SK-N-SH treated with all-trans-retinoic acid at 6 μM for 48 hours (cell line): ENCODE results near the gene ZNF444.

Source experiments
- ATAC-seq: fragments of 200-7000 bp; cut with Tn5 transposase; 3 replicates; pipeline ENCODE4 v1.9.1; 2020; ENCODE audit warnings: mild to moderate bottlenecking, moderate library complexity
- ARNTL ChIP-seq: fragments of 450-650 bp; formaldehyde crosslinking; IDR thresholded peaks from 2 replicates; pipeline ENCODE4 v1.5.0; 2020; ENCODE audit warnings: low read depth, mild to moderate bottlenecking, moderate library complexity, borderline replicate concordance
- BACH2 ChIP-seq: fragments of 250-450 bp; sonication (Bioruptor Pico); IDR thresholded peaks from 2 replicates; pipeline ENCODE4 v1.9.0; 2021; ENCODE audit warnings: mild to moderate bottlenecking, borderline replicate concordance
- CREB5 ChIP-seq: fragments of 250-450 bp; sonication (Bioruptor Pico); IDR thresholded peaks from 2 replicates; pipeline ENCODE4 v1.5.1; 2020; ENCODE audit warnings: low read depth, mild to moderate bottlenecking, moderate library complexity
- GLIS3 ChIP-seq: fragments of 250-450 bp; sonication (Bioruptor Pico); IDR thresholded peaks from 2 replicates; pipeline ENCODE4 v1.5.0; 2020; ENCODE audit warnings: mild to moderate bottlenecking, moderate library complexity
- ISL1 ChIP-seq: fragments of 250-450 bp; sonication (Bioruptor Pico); IDR thresholded peaks from 2 replicates; pipeline ENCODE4 v2.1.2; 2022; ENCODE audit warnings: mild to moderate bottlenecking, moderate library complexity
- OSR1 ChIP-seq: fragments of 250-450 bp; sonication (Bioruptor Pico); IDR thresholded peaks from 2 replicates; pipeline ENCODE4 v1.8.0; 2022; ENCODE audit warnings: moderate library complexity, mild to moderate bottlenecking, inconsistent platforms
- PPARA ChIP-seq: fragments of 250-450 bp; sonication (Bioruptor Pico); IDR thresholded peaks from 2 replicates; pipeline ENCODE4 v1.5.0; 2020; ENCODE audit warnings: mild to moderate bottlenecking, borderline replicate concordance
- RARB ChIP-seq: fragments of 250-450 bp; sonication (Bioruptor Pico); IDR thresholded peaks from 2 replicates; pipeline ENCODE4 v1.8.0; 2021; ENCODE audit warnings: mild to moderate bottlenecking, moderate library complexity
- SNAI2 ChIP-seq: fragments of 250-450 bp; sonication (Bioruptor Pico); IDR thresholded peaks from 2 replicates; pipeline ENCODE4 v1.5.0; 2020; ENCODE audit warnings: mild to moderate bottlenecking, moderate library complexity
- TCF4 ChIP-seq: fragments of 250-450 bp; sonication (Bioruptor Pico); IDR thresholded peaks from 2 replicates; pipeline ENCODE4 v1.8.0; 2021; ENCODE audit warnings: mild to moderate bottlenecking, moderate library complexity, borderline replicate concordance
- ZC3H10 ChIP-seq: fragments of 250-450 bp; sonication (Bioruptor Pico); IDR thresholded peaks from 2 replicates; pipeline ENCODE4 v1.5.1; 2021; ENCODE audit warnings: mild to moderate bottlenecking, moderate library complexity
- ZFP3 ChIP-seq: fragments of 250-450 bp; sonication (Bioruptor Pico); IDR thresholded peaks from 2 replicates; pipeline ENCODE4 v1.5.0; 2020; ENCODE audit warnings: mild to moderate bottlenecking, moderate library complexity
- ZNF565 ChIP-seq: fragments of 450-650 bp; formaldehyde crosslinking; conservative IDR thresholded peaks from 2 replicates; pipeline ENCODE4 v1.5.0; 2020; ENCODE audit warnings: low read depth, mild to moderate bottlenecking, moderate library complexity
- ZNF70 ChIP-seq: fragments of 450-650 bp; formaldehyde crosslinking; IDR thresholded peaks from 2 replicates; pipeline ENCODE4 v1.5.0; 2020; ENCODE audit warnings: mild to moderate bottlenecking, moderate library complexity
- ZNF8 ChIP-seq: fragments of 450-650 bp; formaldehyde crosslinking; IDR thresholded peaks from 2 replicates; pipeline ENCODE4 v1.5.0; 2020; ENCODE audit warnings: mild to moderate bottlenecking, moderate library complexity
- TF ChIP-seq, protein P1 (sequence below): fragments of 250-450 bp; sonication (Bioruptor Pico); IDR thresholded peaks from 2 replicates; pipeline ENCODE4 v1.8.0; 2020; ENCODE audit warnings: mild to moderate bottlenecking, moderate library complexity, borderline replicate concordance
- TF ChIP-seq, protein P2 (sequence below): fragments of 250-450 bp; sonication (Bioruptor Pico); IDR thresholded peaks from 2 replicates; pipeline ENCODE4 v1.5.0; 2020; ENCODE audit warnings: mild to moderate bottlenecking, moderate library complexity

The ZNF444 gene

GRCh38 chr19:56125806-56126590, 15.1 kb upstream of the ZNF444 start:
- ATAC-seq = no peak
- TF ChIP-seq PPARA (CRISPR knock-in tag) = no peak
- TF ChIP-seq, all 23 proteins: peak for 0

DNA sequence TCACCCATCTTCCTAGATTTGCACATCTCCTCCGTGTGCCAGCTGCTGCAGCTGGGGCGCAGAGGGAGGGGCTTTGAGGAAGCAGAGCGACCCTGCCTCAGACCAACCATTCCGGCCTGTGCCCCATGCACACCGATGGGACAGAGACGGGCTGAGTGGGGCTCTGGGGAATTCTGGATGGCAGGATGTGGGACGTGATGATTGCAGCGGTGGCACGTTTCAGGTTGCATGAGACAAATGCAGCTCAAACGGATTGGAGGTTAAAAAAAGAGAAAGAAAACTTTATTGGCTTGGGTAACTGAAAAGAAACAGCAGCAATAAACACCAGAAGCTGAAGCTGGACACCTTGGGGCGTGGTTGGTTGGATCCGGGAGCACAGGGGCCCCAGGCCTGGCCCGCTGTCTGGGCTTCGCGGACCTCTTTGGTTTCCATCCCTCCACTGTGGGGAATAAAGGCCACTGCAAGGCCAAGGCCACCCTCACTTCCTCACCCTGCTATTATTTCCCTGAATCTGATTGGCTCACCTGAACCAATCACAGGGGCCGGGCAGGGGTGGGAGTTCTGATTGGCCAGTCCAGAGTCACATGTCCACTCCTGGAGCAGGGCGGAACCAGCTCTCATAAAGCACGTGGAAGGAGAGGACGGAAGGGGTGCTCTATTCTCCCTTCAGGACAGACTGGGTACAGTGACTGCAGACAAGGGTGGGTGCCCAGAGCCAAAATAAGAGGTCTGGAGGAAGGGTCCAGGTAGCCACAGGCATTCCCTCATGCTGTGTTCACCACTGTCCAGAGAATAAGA, 13.9 kb upstream of the ZNF444 start:
- no peak for ATAC-seq

GRCh38 chr19:56130006-56130405, 11.1 kb upstream of the ZNF444 start:
- ATAC-seq = no peak
- TF ChIP-seq ZNF70 = no peak
- no peak for TF ChIP-seq SNAI2 (CRISPR knock-in tag)
- TF ChIP-seq GLIS3 = no peak
- no peak for TF ChIP-seq ZNF565

More for the DNA sequence above, 13.9 kb upstream of the ZNF444 start:
- TF ChIP-seq ZNF8 (CRISPR knock-in tag) (no peak), ARNTL (CRISPR knock-in tag) (no peak), BACH2 (no peak), ISL1 (CRISPR knock-in tag) (no peak), ZNF70 (no peak), OSR1 (CRISPR knock-in tag) (no peak), PPARA (CRISPR knock-in tag) (no peak), ZFP3 (CRISPR knock-in tag) (no peak), ZNF565 (no peak), SNAI2 (CRISPR knock-in tag) (no peak)
- TF ChIP-seq, protein P1, sequence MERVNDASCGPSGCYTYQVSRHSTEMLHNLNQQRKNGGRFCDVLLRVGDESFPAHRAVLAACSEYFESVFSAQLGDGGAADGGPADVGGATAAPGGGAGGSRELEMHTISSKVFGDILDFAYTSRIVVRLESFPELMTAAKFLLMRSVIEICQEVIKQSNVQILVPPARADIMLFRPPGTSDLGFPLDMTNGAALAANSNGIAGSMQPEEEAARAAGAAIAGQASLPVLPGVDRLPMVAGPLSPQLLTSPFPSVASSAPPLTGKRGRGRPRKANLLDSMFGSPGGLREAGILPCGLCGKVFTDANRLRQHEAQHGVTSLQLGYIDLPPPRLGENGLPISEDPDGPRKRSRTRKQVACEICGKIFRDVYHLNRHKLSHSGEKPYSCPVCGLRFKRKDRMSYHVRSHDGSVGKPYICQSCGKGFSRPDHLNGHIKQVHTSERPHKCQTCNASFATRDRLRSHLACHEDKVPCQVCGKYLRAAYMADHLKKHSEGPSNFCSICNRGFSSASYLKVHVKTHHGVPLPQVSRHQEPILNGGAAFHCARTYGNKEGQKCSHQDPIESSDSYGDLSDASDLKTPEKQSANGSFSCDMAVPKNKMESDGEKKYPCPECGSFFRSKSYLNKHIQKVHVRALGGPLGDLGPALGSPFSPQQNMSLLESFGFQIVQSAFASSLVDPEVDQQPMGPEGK (CRISPR knock-in tag) = no peak
- TF ChIP-seq, protein P2, sequence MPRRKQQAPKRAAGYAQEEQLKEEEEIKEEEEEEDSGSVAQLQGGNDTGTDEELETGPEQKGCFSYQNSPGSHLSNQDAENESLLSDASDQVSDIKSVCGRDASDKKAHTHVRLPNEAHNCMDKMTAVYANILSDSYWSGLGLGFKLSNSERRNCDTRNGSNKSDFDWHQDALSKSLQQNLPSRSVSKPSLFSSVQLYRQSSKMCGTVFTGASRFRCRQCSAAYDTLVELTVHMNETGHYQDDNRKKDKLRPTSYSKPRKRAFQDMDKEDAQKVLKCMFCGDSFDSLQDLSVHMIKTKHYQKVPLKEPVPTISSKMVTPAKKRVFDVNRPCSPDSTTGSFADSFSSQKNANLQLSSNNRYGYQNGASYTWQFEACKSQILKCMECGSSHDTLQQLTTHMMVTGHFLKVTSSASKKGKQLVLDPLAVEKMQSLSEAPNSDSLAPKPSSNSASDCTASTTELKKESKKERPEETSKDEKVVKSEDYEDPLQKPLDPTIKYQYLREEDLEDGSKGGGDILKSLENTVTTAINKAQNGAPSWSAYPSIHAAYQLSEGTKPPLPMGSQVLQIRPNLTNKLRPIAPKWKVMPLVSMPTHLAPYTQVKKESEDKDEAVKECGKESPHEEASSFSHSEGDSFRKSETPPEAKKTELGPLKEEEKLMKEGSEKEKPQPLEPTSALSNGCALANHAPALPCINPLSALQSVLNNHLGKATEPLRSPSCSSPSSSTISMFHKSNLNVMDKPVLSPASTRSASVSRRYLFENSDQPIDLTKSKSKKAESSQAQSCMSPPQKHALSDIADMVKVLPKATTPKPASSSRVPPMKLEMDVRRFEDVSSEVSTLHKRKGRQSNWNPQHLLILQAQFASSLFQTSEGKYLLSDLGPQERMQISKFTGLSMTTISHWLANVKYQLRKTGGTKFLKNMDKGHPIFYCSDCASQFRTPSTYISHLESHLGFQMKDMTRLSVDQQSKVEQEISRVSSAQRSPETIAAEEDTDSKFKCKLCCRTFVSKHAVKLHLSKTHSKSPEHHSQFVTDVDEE (CRISPR knock-in tag) = no peak
- TF ChIP-seq, all 23 proteins: peak for 0

- no peak for ATAC-seq
- TF ChIP-seq ZFP3 (CRISPR knock-in tag) (no peak), CREB5 (CRISPR knock-in tag) (no peak), GLIS3 (no peak), PPARA (CRISPR knock-in tag) (no peak), ZC3H10 (CRISPR knock-in tag) (no peak), RARB (CRISPR knock-in tag) (no peak), ZNF565 (no peak), TCF4 (CRISPR knock-in tag) (no peak), BACH2 (no peak), OSR1 (CRISPR knock-in tag) (no peak), ISL1 (CRISPR knock-in tag) (no peak)
- TF ChIP-seq, protein P1 (CRISPR knock-in tag) = no peak
These were observed 9.4 kb upstream of the ZNF444 start for GRCh38 chr19:56131651-56132050.
